Measurements from ENCODE around the gene CHRM4.

CHRM4 gene

DNA sequence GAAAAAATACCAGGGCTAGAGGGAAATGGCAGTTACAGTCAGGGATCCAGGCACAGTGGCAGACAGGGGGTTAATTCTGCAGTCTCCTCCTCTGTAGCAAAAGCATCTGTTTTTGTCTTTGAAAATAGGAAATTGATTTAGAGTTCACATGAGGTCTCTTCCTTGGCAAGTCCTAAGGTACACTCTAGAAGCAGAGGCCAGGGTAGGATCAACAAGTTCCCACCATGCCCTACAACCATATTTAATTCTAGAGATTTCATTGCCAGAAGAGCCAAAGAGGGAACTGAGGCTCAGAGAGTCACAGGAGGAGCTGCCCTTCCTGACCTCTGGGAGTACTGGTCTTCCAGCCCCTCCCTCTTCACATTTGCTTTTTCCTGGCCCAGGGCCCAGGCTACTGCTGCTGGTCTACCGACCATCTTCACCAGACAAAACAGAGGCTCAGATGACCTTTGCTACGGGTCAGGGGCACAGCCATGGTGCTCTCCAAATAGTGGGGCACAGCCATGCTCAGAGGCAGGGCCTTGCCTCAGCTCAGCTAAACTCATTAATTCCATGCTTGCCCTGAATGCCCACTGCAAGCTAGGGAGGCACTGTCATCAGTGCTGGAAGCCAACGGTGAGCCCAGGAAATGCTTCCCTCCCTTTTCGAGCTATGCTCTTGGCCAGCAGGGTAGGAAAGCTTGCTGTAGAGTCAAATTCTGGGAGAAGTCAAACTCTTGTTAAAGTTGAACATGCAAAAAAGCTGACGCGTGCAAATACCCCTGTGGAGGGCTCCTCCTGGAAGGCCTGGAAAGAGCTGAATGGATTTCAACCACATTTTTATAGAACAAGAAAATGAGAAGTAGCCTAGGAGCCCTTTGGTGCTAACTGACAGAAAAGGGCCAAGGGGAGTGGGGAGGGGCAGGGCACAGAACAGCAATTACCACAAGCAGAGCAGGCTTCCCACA is 11.7 kb upstream of the CHRM4 start:
- no peak for DNase-seq (ENCODE audit: low read depth)

DNA sequence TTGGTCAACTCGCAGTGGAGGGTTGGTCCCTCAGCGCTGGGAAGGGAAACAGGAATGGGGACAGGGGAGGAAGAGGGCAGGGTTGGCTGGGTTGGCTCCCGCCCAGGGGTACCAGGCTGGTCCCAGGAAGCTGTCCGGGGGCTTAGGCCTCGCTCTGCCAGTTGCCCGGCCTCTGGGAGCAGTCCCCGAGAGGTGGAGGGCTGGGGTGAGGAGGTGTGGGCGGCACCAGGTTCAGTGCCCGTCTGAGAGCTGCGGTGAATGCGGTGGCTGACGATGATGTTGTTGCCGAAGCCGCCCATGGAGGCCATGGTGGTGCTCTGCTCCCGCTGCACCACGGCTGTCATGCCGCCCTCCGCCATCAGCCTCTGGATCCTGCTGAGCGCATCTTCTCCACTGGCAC is 6.0 kb upstream of the CHRM4 start:
- DNase-seq (ENCODE audit: low read depth) = no peak

DNA sequence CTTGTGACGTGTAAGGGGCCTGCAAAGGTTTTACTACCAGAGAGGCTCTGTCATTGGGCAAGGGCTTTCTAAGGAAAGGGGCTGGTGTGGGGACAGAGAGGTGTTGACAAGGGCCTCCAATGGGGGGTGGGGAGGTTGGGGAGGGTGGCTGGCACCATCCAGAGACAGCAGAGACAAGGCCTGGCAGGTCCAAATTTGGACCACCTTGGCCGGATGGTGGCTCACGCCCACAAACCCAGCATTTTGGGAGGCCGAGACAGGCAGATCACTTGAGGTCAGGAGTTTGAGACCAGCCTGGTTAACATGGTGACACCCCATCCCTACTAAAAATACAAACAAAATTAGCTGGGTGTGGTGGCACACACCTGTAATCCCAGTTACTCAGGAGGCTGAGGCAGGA is 2.2 kb upstream of the CHRM4 start:
- DNase-seq (ENCODE audit: low read depth) = no peak

DNA sequence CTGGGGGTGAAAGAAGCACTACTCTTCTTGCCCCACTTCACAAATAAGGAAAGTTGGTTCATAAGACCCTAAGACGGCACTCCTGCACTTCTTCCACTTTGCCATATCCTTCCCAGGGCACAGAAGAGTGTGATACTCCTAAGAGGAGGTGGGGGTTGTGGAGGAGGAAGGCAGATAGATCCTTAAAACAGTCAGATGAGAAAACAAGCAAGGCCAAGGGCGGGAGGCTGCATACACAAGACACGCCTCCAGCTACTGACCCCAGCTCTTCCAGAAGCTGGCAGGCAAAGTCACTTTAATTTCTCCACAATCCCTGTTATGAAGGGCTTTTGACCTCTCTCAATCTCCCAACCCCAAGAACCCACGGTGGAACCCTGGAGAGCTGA is 1.6 kb upstream of the CHRM4 start:
- DNase-seq (ENCODE audit: low read depth) = no peak

DNA sequence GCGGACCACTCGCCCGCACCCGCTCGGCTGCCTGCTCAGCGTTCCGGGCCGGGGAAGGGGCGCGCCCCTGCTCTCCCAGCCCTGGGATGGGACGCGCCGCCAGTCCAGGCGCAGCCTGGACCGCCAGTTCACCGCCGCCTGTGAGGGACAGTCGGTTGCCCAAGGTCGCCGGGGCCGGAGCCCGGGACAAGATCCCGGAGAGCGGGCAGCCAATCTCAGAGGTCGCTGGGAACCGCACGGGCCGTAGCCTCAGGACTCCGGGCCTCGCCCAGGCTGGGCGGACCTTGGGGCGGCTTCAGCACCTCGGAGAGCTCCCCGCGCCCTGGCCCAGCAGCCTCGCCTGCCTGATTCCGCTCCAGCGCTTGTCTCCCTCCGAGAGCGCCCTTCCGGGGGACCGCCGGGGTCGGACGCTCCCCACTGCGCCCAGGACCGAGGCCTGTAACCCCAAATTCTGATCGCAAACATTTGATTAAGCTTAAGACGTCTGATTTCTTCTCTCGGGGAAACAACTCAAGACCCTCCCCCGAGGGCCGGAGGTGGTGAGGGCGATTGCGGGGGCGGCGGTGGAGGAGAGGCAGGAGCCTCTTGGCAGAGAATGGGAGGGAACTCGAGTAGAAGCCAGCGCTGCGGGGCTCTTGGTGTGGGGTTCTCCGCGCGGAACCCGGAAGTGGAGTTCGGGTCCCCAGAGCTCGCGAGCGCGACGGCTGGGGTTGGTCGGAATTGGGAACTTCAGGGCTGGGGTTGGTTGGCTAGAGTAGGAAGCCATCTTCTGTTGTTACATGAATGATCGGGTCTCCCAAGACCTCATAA is 1.1 kb upstream of the CHRM4 start:
- DNase-seq (ENCODE audit: low read depth) = no peak

DNA sequence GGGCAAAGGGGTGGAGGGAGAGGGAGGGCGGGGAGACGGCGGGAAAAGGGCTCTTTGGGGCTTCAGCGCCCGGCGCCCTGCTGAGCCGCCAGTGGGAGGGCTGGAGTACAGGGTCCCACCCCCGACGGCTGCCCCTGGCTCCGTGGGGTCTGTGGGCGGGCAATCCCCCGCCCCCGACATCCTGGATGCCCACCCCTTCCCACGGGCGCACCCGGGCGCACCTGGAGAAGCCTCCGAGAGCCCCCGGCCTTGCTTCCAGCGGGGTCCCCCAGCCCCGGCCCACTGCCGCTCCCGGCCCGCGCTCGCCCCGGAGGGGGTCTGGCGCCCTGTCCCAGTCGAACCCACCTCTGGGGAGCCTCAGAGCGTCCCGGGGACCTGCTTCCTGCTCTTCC is 394 bp downstream of the CHRM4 start:
- DNase-seq (ENCODE audit: low read depth) = no peak

DNA sequence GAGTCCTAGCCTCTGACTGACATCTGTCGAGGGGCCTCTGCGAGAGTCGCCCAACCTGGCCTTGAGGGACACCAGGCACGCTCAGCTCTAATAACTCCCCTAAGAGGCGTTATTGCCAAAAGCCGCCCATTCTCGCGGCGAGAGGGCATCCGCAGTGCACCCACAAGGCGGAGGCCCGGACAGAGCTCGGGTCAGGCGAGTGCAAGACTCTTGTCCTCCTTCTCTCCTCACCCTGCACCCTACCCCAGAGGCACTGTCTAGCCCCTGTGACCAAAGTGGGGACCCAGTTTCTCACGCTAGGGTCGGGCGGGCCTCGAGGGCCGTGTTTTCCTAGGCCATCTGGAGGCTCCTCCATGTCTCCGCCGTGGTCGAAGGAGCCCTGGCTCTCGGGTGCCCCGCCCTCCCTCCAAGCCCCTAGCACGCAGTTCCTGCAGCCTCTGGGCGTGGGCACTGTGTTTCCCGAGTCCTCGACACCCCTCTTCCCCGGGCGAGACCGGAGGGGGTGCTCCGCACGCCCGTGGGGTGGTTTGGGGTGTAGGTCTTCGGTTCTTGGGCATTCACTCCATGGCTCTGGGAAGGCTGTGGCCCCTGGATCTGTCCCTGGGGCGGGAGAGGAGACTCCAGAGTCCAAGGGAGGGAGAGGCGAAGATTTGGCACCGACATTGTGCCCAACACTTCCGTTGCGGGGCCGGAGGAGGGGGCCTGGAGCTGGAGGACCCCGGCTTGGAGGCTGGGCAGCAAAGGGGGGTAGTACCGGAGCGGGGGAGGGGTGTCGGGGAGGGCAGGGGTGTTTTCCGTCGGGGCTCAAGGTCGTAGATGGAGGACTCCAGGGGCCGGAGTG is 1.0 kb downstream of the CHRM4 start:
- no peak for DNase-seq (ENCODE audit: low read depth)

DNA sequence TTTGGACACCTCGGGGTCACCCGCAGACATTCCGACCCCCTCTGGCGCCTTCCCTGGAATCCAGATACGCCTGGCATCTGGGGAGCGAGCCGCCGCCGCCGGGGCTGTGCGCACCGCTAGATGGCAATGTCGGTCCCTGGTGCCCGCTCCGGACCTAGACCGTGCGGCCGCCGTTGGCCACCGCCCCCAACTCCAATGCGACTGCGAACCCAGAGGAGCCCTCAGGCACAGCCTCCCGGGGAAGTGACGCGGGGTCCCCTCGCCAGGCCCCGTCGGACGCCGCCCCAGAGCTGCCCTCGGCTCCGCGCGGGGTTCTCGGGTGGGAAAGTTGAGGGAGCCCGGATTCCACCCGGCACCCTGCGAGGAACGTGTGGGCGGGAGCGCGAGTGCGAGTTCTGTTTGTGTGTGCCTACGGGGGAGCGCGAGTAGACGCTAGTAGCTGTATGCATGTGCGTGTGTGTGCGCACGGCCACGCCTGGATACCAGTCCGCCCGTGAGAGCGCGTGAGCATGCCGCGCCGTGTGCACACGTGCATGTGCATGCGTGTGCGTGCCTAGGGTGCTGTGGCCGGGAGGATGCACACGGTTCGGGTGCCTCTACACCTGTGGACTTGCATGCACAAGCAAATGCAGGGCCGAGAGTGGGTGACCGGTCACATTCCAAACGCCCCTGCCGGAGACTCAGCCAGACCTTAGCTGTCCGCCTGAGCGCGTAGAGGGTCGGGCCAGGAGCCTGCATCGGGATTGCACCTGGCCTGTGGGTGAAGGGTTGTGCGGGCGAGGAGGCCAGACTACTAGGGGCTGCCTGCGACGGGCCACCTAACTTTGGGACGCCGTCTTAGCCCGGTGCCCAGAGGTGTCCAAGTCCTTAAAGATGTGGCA is 1.9 kb downstream of the CHRM4 start:
- DNase-seq (ENCODE audit: low read depth) = no peak

DNA sequence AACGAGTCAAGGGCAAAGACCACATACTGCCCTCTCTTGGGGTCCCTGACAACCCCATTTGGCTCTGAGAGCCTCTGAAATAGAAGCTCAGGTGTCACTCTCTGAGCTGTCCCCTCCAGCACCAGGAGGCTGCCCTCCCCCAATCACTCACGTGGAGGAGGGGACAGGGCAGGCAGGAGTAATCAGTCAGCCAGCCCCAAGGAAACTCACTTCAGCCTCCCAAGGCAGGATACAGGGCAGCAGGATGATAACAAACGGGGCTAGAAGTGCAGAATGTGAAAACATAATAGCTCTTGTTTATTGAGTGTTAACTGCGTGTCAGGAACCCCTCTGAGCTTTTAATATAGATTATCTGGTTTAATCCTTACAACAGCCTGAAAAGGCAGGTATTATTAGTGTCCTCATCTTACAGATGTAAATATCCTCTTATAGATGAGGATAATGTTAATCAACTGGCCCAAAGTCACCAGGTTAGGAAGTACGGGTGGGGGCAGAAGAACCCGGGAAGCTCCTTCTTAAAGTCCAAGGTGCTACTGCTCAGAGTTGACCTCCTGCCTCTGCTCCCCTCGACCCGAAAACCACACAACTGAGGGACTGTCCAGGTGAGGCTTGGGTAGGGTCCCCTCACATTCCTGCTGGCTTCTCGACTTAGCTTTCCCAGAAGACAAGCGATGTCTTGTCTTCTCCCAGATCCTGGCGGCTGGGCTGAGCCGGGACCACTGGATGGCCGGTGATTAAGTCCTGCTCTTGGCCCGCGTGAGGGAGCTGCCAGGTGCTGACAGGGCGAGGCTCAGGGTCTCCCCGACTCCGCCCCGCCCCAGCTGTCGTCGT is 2.7 kb downstream of the CHRM4 start:
- no peak for DNase-seq (ENCODE audit: low read depth)

DNA sequence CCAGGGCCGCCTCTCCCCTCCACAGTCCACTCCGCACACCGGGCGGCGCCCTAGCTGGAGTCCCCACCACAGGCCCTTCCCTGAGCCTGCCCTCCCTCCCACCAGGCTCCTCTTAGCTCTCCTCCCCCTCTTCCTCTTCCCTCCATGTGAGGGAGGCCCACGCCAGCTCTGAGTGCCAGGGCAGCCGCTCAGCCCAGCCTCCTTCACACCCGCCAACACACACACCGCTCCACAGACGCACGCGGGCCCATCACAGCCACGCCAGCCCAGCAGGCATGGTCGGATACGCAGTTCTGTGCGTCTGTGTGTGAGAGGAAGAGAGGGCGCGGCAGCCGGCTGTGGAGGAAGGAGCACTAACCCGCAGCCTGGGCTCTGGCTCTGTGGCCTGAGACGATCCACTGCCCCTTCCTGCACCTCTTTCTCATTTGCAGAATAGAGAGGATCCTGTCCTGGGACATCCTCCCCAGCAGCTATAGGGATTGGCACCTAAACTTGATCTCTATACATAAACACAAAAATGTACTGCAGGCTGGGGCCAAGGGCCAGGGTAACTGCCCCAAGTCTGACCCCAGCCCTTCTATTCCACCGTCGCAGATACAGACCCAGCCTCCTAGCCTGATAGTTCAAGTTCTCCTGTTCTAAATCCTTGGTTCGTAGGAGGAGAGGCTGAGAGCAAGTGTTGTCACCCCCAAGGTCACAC is 3.5 kb downstream of the CHRM4 start:
- no peak for DNase-seq (ENCODE audit: low read depth)

DNA sequence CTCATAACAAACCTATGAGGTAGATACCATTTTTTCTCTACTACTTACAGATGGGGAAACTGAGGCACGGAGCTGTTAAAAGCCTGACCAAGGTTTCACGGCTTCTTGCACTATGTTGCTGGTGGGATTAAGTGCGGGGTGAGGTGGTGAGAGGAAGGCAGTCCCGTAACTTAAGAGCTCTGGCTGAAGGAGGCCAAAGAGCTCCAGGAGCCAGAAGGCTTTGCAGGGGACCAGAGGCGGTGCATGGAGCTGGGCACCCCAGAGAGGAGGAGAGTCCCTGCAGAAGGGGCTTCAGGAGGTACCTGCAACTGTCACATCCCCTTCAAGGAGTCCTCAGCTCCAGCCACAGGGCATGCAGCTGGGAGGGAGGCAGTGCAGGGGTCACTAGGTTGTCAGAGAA is 4.1 kb downstream of the CHRM4 start:
- no peak for DNase-seq (ENCODE audit: low read depth)

DNA sequence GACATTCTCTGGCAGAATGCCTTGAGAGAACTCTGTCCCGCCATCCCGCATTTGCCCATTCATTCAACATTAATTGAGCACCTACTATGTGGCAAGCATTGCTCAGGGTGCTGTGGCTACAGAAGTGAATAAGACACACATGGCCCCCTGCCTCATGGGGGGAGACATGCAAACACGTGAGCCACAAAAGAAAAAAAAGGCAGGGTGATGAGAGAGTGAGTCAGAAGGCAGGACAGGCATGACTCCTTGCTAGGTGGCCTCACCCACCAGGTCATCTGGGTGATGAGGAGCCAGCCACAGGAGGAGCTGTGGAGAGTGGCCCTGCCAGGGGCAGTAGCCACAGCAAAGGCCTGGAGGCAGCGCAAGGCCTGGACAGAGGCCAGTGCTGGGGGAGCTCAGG is 4.9 kb downstream of the CHRM4 start:
- DNase-seq (ENCODE audit: low read depth) = no peak

DNA sequence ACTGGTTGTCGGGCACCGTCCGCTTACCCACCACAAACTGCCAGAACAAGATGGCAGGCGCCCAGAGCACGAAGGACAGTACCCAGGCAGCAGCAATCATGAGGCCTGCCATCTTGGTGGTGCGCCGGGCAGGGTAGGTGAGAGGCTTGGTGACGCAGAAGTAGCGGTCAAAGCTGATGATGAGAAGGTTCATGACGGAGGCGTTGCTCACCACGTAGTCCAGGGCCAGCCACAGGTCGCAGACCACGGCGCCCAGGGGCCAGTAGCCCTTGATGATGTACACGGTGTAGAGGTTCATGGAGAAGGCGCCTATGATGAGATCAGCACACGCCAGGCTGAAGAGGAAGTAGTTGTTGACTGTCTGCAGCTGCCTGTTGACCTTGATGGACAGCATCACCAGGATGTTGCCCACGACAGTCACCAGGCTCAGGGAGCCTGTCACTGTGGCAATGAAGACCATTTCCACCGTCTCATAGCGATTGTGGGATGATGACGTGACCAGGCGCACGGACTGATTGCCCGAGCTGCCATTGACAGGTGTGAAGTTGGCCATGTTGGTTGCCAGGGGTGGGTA is 5.5 kb downstream of the CHRM4 start:
- no peak for DNase-seq (ENCODE audit: low read depth)

DNA sequence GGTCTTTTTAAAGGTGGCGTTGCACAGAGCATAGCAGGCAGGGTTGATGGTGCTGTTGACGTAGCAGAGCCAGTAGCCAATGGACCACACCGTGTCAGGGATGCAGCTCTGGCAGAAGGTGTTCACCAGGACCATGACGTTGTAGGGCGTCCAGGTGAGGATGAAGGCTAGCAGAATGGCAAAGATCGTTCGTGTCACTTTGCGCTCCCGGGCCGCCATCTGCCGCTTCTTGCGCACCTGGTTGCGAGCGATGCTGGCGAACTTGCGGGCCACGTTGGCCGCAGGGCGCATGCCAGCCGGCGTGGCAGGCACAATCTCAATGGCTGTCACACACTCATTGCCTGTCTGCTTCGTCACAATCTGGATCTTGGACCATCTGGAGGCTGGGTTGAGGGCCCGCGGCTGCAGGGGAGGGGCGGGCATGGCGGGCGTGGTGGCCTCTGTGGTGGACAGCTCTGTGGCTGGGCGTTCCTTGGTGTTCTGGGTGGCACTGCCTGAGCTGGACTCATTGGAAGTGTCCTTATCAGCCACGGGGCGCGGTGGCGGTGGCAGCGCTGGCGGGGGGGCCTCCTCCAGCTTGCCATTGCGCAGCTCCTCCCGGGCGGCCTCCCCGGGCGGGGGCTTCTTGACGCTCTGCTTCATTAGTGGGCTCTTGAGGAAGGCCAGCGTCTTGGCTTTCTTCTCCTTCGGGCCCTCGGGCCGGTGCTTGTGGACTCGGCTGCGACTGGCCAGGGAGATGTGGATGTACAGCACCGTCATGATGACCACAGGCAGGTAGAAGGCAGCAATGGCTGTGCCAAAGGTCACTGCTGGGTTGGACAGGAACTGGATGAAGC is 6.2 kb downstream of the CHRM4 start:
- no peak for DNase-seq (ENCODE audit: low read depth)

DNA sequence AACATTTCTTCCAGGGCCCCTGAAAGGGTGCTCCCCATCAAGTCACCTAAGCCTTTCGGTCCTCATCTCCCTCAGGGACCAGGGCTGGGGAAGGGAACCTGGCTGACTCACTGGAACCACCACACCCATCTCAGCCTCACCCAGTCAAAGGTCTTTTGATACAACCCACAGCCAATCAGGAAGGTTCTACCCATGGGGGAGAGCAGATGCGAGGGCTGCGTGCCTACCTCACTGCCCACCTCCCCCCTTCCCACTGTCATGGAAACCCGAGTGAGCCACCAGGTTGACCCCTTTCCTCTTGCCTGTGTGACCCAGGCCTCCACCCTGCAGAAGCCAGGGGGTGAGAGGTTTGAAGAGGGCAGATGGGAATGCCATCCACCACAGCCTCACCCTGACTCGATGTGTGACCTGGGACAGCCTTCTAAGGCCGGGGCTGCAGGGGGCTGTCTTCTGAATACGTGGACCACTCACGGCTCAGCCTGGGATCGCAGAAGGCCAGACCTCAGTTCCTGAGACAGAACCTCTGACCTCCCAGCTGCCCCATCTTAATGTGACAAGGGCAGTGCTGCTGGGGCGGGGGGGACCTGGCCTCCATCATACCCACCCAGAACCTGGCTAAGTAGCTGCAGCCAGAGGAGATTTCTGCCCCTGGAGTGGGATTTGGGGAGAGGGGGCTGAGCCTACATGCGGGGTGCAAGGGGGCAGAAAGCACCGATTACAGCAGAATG is 7.4 kb downstream of the CHRM4 start:
- DNase-seq (ENCODE audit: low read depth) = no peak

DNA sequence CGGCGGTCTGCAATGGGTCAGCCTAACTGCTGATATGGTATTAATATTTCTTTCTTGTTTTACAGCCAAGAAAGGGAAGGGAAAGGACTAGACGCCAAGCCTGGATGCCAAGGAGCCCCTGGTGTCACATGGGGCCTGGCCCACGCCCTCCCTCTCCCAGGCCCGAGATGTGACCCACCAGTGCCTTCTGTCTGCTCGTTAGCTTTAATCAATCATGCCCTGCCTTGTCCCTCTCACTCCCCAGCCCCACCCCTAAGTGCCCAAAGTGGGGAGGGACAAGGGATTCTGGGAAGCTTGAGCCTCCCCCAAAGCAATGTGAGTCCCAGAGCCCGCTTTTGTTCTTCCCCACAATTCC is 8.2 kb downstream of the CHRM4 start:
- no peak for DNase-seq (ENCODE audit: low read depth)

DNA sequence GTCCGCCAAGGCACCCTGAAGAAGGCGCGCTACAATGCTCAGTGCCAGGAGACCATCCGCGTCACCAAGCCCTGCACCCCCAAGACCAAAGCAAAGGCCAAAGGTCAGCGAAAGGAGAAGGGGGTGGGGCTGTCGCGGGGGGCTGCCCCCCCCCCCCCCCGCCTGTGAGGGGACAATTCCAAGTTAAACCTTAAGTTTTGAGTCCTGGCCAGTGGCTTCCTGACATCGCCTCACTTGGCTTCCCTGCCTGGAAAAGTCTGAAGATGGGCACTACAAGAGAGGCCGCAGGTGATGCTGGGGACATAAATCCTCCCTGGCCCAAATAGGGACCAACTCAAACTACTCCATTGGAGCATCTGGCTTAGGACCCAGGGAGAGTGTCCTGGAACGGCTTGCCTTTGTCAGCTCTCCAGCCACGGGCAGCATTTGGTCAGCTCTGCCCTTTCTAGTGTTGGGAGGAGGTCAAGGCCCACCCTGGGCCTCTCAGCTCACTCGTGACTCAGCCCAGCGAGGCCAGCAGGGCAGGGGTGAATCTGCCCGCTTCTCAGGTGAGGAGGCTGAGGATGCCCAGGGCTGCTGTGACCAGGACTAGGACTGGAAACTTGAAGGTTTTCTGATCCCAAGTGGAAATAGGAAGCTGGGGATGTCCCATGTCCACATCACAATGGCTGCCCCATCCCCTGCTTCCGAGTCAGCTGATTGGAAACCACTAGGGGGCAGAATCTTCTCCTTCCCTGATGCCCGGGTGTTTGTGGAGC is 8.8 kb downstream of the CHRM4 start:
- DNase-seq (ENCODE audit: low read depth) = no peak

Measured in non-pigmented ciliary epithelial cell (primary cell).